Nephron (organoid): ENCODE data around the gene OLA1.
A peak's percentile ranks its signal among the peaks of the same experiment; 100 is the strongest.

Source experiments
- H3K27ac Mint-ChIP-seq, 3 experiments: 2 replicates each; pipeline ENCODE4 v1.8.0; 2020; ENCODE audit warnings: mixed read lengths in 3 of 3, mild to moderate bottlenecking in 2 of 3, moderate library complexity in 1 of 3
- H3K27me3 Mint-ChIP-seq: 2 replicates; pipeline ENCODE4 v1.8.0; 2021; ENCODE audit warnings: low read depth, mild to moderate bottlenecking, moderate library complexity, mixed read lengths
- H3K36me3 Mint-ChIP-seq: 2 replicates; pipeline ENCODE4 v1.8.0; 2020; ENCODE audit warnings: low read depth, mixed read lengths
- H3K4me1 Mint-ChIP-seq: 2 replicates; pipeline ENCODE4 v1.8.0; 2020; ENCODE audit warnings: mixed read lengths
- H3K4me3 Mint-ChIP-seq, 3 experiments: 2 replicates each; pipeline ENCODE4 v1.8.0; 2020; ENCODE audit warnings: mild to moderate bottlenecking in 3 of 3, mixed read lengths in 3 of 3, moderate library complexity in 2 of 3
- H3K9me3 Mint-ChIP-seq: 2 replicates; pipeline ENCODE4 v1.8.0; 2020; ENCODE audit warnings: mixed read lengths
- CTCF ChIP-seq, 3 experiments: fragments of 200-600 bp; sonication (generic); IDR thresholded peaks; one replicate each; pipeline ENCODE4 v1.5.0; 2021; ENCODE audit warnings: antibody characterized with exemption in 3 of 3; ENCODE audit not compliant: unreplicated experiment in 3 of 3

The OLA1 gene

GRCh38 chr2:174039551-174040416 lies 208.5 kb downstream of the OLA1 start:
- Mint-ChIP-seq H3K4me3 (no peak overlapping the region), H3K27ac (peak overlapping the region; percentile 45 to 86 (median 60)), H3K36me3 (no peaks in the 10 kb centered on the region), H3K27me3 (peaks cover 3% of the 10 kb centered on the region), H3K4me1 (peaks cover 34% of the 10 kb centered on the region), H3K9me3 (no peaks in the 10 kb centered on the region)
- TF ChIP-seq CTCF (IDR thresholded peaks at IDR 0.05; ENCODE audit: unreplicated experiment in 3 of 3), result peak; percentile 82 to 87 (median 84)

GRCh38 chr2:174038462-174038861 lies 209.9 kb downstream of the OLA1 start:
- no peaks in the 10 kb centered on the region for H3K36me3 Mint-ChIP-seq
- no peaks in the 10 kb centered on the region for H3K9me3 Mint-ChIP-seq
- TF ChIP-seq CTCF (IDR thresholded peaks at IDR 0.05; ENCODE audit: unreplicated experiment in 3 of 3), result no peak
- H3K4me1 Mint-ChIP-seq, result peaks cover 34% of the 10 kb centered on the region
- H3K4me3 Mint-ChIP-seq, result no peak overlapping the region
- H3K27ac Mint-ChIP-seq, result peak overlapping the region; percentile 15 to 56 (median 30)
- H3K27me3 Mint-ChIP-seq, result peaks cover 7% of the 10 kb centered on the region

GRCh38 chr2:174036825-174037224 lies 211.5 kb downstream of the OLA1 start:
- H3K9me3 Mint-ChIP-seq, result no peaks in the 10 kb centered on the region
- no peak overlapping the region for H3K4me3 Mint-ChIP-seq
- H3K4me1 Mint-ChIP-seq, result peaks cover 40% of the 10 kb centered on the region
- no peaks in the 10 kb centered on the region for H3K36me3 Mint-ChIP-seq
- H3K27me3 Mint-ChIP-seq, result peaks cover 7% of the 10 kb centered on the region
- no peak for TF ChIP-seq CTCF (IDR thresholded peaks at IDR 0.05; ENCODE audit: unreplicated experiment in 3 of 3)
- peak overlapping the region in 1 of 3 experiments; percentile 6 for H3K27ac Mint-ChIP-seq

GRCh38 chr2:174035981-174036742 lies 212.2 kb downstream of the OLA1 start:
- peak in 1 of 3 experiments; percentile 8 for TF ChIP-seq CTCF (IDR thresholded peaks at IDR 0.05; ENCODE audit: unreplicated experiment in 3 of 3)
- H3K9me3 Mint-ChIP-seq, result no peaks in the 10 kb centered on the region
- no peaks in the 10 kb centered on the region for H3K36me3 Mint-ChIP-seq
- peak overlapping the region in 2 of 3 experiments; percentile 6 to 23 for H3K27ac Mint-ChIP-seq
- H3K4me1 Mint-ChIP-seq, result peaks cover 44% of the 10 kb centered on the region
- no peak overlapping the region for H3K4me3 Mint-ChIP-seq
- H3K27me3 Mint-ChIP-seq, result peaks cover 9% of the 10 kb centered on the region

GRCh38 chr2:174035117-174035635 lies 213.2 kb downstream of the OLA1 start:
- peak overlapping the region in 2 of 3 experiments; percentile 23 to 77 for H3K27ac Mint-ChIP-seq
- H3K36me3 Mint-ChIP-seq, result no peaks in the 10 kb centered on the region
- no peaks in the 10 kb centered on the region for H3K9me3 Mint-ChIP-seq
- TF ChIP-seq CTCF (IDR thresholded peaks at IDR 0.05; ENCODE audit: unreplicated experiment in 3 of 3), result no peak
- H3K27me3 Mint-ChIP-seq, result peaks cover 13% of the 10 kb centered on the region
- peaks cover 48% of the 10 kb centered on the region for H3K4me1 Mint-ChIP-seq
- H3K4me3 Mint-ChIP-seq, result no peak overlapping the region
